Activated naive CD4-positive, alpha-beta T cell treated with anti-CD3 and anti-CD28 coated beads, Interleukin-2, amount 50 U/mL, for 16 hours (primary cell): ENCODE data around the gene PANX3.
"Not testable (repeated sequence)": the region's sequence is repeated elsewhere in the genome, so short reads cannot be mapped to it uniquely, and the experiment has no call there.

Experiments used
- DNase-seq: peaks from one replicate; pipeline ENCODE4 v3.0.0-alpha.2; 2020

Gene PANX3, protein sequence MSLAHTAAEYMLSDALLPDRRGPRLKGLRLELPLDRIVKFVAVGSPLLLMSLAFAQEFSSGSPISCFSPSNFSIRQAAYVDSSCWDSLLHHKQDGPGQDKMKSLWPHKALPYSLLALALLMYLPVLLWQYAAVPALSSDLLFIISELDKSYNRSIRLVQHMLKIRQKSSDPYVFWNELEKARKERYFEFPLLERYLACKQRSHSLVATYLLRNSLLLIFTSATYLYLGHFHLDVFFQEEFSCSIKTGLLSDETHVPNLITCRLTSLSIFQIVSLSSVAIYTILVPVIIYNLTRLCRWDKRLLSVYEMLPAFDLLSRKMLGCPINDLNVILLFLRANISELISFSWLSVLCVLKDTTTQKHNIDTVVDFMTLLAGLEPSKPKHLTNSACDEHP

DNA sequence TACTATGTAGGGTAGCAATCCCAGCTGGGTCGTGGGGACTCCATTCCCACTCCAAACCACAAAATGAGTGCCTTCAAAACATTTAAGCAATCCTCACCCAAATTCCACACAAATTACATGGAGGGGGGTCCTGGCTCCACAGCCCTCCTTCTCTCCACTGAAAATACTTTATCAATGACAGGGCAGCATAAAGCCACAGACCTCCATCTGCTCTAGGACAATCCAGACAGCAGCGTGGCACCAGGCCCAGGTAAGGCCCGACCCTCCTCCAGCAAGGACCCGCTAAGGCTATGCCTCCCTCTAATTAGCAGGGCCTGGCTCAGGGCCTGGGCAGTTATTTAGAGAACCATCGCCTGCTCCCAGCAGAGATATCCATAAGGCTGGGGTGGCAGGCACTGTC is at the start of gene PANX3:
Gene PANX3 (plus strand): TSS at position 365 of the 400 bp plus-strand sequence. CDS start 129 bp downstream, outside the sequence.
- DNase-seq = no peak

DNA sequence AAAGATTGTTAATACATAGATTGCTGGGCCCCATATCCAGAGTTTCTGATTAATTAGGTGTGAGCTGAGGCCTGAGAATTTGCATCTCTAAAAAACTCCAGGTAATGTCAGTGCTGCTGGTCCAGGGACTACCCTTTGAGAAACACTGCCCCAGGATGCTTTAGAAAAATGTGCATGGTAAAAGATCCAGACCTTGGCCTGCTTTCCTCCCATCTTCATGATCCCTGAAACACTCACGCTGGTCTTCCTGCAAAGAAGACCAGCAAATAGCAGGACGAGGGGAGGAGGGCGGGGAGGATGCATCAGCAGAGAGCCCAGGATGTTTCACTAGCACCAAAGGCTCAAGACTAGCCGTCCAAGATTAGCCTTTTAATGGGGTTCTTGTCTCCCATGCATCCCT is 41.5 kb upstream of the PANX3 start, which contains the start of gene OR8A1:
Gene OR8A1 (plus strand): TSS at position 301 of the 400 bp plus-strand sequence. CDS start 123 bp downstream, outside the sequence.
- no peak for DNase-seq

DNA sequence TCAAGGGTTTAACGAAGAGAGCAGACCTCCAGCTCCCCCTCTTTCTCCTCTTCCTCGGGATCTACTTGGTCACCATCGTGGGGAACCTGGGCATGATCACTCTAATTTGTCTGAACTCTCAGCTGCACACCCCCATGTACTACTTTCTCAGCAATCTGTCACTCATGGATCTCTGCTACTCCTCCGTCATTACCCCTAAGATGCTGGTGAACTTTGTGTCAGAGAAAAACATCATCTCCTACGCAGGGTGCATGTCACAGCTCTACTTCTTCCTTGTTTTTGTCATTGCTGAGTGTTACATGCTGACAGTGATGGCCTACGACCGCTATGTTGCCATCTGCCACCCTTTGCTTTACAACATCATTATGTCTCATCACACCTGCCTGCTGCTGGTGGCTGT is 41.1 kb upstream of the PANX3 start:
- no peak for DNase-seq

DNA sequence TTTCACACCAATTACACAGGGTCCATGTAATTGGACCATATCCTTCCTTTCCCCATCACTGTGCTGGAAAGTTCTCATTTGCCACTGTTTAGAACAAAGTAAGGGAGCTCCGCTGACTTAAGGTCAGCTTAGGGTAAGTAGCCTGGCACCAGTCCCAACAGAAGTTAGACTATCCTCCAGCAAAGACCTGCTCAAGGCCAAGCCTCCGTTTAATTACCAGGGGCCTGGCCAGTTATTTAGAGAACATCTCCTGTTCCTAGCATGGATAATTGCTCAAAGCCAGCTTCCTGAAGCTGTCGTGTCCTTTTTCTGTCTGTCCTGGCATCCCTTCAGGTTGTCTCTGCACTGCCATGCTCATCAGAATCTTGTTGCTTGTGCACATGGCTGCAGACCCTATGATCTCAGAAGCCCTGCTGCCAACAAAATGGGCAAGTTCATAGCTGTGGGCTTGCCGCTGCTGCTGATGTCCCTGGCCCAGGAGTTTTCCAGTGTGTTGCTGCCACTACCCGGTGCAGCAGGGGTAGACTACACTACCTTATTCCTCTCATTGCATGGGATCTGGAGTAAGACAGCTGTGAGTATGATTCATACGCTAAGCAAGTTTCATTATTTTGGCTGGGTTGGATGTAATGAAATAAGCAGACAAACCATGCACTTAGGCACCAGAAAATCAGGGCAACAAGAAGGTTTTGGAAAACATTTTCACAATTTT is 33.4 kb upstream of the PANX3 start:
- DNase-seq = no peak

DNA sequence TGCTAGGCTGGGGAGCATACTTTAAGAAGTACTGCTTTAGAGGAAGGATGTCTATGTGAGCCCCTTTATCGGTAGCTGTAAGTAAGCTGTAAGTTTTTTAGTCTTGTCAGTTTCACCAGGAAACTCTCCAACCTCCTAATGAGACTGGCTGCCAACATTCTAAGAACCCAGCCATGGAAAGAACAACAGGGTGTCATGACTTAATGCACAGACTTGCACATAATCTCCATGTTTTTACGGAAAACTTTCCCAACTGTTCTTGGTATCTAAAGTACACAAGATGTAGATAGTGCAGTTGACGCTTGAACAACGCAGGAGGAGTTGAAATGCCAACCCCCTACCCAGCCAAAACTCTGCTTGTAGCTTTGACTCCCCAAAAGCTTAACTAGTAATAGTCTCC is 32.5 kb upstream of the PANX3 start:
- DNase-seq = no peak

DNA sequence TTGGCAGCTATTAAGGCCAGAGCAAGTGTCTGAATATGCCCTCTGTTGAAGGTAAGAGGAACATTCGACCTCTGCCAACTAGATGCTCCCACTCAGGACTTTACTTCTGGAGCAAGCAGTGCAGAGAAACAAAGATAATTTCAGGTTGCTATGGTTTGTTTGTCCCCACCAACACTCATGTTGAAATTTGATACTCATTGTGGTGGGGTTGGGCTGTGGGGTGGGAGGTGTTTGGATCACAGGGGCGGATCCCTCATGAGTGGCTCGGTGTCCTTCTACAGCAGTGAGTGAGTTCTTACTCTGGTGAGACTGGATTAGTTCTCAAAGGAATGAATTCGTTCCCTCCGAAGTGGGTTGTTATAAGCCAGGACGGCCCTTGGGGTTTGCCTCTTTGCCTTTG is 29.4 kb upstream of the PANX3 start:
- no peak for DNase-seq

DNA sequence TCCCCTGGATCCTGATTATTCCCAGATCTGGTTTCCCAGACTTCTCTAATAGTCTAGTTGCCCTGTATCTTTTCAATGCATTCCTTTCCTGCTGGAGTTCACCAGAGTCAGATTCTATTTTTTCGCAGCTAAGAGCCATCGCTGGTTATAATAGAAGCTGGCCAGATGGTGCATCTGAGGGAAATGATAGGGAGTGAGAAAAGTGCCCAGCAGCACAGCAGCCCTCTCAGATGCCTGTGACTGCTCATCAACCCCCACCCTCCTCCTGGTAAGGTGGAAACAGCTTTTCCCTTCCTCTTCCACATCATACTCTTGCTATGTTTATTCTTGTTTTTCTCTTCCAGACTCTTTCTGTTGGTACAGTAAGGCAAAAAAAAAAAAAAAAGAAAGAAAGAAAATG is 28.7 kb upstream of the PANX3 start:
- no peak for DNase-seq

DNA sequence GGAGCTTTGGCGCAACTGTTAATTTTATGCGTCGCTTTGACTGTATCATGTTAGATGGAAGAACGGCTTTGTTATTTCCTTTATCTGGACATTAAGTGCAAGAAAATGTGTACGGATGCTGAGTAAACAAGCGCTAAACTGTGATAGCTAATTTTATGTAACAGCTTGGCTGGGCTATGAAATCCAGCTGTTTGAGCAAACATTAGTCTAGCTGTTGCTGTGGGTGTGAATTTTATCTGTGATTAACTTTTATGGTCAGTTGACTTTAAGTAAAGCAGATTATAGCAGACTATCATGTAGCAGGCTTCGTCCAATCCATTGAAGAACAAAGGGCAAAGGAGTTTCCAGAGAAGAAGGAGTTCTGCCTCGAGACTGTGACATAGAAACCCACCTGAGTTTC is 27.4 kb upstream of the PANX3 start:
- no peak for DNase-seq

DNA sequence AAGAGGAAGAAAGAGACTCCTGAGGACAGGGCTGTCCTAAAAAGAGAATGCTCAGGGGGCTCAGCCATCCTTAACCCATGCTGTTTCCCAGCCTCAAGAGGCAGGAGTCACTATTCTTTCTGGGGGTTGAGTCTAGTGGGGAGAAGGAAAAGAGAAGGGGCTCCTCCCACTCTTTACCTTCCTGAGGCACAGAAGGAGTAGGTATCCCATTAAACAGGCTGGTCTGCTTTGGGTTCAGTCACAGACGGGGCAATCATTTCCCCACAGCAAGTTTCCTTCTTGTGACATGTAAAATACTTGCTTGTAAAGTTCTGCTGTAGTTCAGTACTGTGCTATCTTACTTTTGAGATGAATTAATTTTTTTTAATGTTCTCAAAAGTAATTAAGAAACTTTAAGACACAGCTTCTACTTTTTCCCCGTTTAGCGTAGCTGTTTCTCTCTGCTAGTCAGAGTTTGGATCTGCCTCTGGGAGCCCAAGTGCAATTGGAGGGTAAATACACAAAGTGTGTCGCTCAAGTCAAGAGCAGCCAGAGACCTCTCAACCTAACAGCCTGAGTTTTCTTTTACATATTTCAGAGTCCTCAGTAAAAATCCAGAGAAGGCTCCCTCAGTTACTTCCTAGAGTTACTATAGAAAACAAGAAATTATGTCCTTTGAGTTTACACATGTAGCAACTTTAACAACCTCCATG is 26.4 kb upstream of the PANX3 start:
- no peak for DNase-seq

DNA sequence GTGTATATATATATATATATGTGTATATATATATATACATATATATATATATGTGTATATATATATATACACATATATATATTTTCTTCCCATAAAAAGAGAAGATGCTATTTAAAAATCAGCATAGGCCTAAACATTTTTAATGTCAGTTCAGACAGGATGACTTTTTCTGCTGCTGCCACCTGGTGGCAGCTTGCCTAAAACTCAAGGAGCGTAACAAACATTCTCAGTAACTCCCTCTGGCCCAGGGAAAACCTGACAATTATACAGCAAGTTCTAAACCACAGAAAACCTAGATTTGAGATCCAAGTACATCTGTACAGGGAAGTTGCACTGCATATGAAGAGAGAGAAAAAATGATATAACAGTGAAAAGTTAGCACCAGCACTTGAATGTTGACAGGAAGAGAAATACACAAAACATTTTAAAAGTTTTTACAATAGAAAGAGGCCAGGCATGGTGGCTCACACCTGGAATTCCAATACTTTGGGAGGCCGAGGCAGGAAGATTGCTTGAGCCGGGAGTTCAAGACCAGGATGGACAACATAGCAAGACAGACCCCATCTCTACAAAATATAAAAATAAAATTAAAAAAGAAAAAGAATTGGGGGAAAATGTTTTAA is 24.9 kb upstream of the PANX3 start:
- DNase-seq = peak; percentile 49

DNA sequence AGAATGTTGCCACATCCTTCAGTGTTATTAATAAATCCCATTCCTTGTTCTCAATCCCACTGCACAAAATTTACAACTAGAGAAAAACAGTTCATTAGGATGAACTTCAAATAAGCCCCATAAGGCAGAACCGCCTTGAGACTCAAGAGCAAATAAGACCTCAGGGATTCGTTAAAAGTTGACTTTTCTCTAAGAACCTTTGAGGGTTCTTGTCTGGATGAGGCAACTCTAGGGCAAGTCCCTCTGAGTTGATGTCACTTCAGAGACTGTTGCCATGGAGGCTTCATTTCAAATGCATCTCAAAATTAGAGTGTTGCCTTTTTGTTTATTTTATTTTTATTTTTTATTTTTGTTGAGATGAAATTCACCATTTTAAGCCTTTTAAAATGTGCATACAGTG is 19.8 kb upstream of the PANX3 start:
- DNase-seq = no peak

DNA sequence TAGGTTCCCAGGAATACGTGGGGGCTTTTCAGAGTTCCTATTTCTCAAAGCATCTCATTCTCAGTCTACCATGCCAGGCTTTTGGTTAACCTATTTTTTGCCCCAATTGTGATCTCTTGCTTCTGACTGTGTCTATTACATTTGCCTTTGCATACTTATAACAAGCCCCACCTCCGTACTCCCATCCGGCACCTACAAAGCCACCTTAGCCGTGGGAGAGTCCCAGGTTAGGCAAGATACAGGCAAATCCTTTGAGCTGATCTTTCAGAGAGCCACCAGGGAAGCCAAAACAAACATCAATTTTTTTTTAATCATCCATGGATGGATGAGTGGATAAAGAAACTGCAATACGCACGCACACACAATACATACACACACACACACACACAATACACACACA is 18.6 kb upstream of the PANX3 start:
- DNase-seq = no peak

DNA sequence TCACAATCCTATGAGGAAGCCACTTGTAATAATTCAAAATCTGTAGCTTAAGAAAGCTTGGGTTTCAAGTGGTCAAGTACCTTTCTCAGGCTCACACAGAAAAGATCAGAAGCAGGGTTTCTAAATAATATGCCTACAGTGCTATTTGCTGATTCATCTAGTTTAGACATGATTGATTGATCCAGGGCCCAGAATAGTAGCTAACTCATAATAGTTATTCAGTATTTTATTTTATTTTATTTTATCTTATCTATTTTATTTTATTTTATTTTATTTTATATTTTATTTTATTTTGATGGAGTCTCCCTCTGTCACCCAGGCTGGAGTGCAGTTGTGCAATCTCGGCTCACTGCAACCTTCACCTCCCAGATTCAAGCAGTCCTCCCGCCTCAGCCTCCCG is 15.9 kb upstream of the PANX3 start:
- DNase-seq = no peak

DNA sequence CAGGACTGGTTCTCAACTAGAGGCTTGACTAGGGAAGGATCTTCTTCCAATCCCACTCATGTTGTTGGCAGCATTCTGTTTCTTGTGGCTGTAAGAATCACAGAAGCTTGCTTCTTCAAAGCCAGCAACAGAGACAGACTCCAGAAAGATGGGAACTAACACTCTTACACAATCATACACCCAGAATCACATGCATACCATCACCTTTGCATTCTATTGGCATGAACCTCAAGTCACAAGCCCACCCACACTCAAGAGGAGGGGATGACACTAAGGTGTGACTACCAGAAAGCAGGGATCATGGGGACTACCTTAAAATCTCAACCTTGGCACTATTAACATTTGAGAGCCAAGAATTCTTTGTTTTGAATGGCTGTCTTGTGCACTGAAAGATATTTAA is 13.6 kb upstream of the PANX3 start:
- DNase-seq = no peak

DNA sequence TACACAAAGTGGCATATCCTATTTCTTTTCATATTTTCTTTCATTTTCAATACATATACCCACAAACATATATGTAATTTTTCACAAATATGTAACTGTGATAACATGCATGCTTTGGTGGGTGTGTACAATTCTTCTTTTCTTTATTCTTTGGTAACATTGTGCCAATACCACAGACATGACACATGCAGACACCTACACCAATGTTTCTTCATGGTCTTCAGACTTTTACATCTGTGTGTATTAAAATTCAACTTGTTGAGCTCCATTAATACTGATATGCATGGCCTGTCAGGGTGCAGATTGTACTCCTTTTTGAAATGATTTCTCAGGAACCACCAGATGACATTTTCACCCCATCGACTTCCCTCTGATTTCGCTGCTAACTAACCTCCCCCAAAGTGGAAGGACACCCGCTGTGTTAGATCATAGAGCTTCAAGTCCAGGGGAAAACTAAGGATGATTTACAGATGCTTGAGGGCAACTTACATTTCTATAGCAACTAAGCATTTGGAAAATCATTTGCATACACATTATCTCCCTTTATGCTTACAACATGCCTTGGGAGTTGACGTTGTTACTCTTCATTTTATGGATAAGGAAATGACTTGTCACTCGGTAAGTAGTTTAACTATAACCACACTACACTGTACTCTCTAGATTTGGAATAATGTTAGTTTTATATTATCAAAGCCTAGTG is 10.5 kb upstream of the PANX3 start:
- DNase-seq = no peak

DNA sequence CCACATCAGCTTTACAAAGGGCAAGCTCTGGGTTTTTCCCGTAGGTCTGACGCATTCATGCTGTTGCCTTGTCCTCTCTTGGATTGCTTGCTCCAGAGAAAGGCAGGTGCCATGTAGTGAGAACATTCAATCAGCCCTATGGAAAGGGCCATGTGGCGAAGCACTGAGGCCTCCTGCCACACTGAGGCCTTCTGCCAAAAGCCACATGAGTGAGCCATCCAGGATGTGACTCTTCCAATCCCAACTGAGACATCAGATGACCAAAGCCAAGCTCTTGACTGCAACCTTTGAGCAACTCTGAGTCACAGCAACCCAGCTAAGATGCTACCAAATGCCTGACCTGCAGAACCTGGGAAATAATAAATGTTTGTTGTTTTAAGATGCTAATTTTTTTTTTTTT is 9.0 kb upstream of the PANX3 start:
- DNase-seq = no peak

DNA sequence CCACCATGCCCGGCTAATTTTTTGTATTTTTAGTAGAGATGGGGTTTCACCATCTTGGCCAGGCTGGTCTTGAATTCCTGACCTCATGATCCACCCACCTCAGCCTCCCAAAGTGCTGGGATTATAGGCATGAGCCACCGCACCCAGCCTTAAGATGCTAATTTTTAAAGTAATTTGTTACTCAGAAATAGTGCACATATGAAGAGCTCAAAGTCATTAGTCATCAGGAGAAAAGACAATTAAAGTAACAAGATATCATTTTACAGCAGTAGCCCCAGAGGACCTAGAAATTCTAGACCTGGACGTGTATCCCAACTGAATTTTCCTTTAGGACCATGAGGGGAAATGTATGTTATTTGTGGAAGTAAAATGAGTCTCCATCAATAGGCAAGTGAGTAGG is 8.5 kb upstream of the PANX3 start:
- DNase-seq = not testable (repeated sequence)

DNA sequence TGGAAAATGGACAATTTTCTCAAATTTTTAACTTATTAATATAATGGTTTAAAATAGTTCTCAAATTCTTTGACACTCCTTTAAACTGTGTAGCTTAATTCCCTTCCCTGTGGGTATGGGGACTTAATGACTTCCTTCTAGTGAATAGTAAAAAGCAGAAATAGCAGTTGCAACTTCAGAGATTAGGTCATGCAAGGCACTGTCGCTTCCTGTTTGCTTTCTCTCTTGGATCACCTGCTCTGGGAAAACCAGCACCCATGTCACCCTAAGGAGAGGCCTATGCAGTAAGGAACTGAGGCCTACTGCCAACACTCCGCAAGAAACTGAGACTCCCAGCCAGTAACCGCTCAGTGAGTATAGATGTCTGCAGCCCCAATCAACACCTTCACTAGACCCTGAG is 5.5 kb upstream of the PANX3 start:
- no peak for DNase-seq

DNA sequence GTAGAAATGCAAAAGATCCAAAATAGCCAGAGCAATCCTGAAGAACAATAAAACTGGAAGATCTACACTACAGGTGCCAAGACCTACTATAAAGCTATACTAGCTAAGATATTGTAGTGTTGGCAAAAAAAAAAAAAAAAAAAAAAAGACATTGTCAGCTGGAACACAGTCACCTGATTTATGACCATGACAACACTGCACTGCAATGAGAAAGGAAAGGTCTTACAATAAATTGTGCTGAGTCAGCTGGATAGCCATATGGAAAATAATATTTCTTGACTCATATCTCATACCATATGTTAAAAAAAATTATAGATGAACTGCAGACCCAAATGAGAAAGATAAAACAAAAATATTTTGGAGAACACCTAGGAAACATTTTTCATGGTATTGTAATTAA is 3.1 kb upstream of the PANX3 start:
- DNase-seq = no peak

DNA sequence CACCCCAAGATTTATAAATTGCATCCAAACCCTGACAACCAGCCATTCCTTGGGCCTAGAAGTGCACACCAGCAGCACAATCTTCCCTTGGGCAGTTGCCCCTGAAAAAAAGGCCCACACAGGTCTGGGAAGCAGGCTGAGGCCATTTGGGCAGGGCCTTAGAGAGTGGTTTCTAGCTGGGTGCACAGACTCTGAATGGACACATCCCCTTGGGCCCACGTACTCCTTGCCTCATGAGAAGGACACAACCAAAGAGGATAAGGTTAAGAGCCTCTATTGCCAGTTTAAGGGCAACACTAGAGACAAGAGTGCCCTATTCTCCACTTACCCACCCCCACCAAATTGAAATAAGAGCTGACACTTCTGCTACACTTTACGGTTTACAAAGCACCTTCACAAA is 933 bp upstream of the PANX3 start:
- no peak for DNase-seq

DNA sequence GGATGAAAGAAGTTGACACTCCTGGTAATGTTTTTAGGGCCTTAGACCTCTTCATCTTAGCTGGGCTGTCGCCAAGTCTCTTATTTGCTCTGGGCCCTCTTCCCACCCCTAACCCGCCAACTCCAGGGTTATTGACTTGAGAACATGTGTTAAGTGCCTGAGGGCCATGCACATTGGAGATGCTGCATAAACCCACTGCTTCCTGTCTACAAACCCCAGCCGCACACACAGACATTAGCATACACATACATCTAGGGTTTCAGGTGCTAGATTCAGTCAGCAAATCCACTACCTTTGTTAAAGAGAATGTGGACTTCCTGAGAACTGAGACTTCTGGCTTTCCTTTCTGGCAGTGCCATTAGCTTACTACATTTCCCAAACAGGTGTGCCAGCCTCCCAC is 817 bp downstream of the PANX3 start:
- no peak for DNase-seq

DNA sequence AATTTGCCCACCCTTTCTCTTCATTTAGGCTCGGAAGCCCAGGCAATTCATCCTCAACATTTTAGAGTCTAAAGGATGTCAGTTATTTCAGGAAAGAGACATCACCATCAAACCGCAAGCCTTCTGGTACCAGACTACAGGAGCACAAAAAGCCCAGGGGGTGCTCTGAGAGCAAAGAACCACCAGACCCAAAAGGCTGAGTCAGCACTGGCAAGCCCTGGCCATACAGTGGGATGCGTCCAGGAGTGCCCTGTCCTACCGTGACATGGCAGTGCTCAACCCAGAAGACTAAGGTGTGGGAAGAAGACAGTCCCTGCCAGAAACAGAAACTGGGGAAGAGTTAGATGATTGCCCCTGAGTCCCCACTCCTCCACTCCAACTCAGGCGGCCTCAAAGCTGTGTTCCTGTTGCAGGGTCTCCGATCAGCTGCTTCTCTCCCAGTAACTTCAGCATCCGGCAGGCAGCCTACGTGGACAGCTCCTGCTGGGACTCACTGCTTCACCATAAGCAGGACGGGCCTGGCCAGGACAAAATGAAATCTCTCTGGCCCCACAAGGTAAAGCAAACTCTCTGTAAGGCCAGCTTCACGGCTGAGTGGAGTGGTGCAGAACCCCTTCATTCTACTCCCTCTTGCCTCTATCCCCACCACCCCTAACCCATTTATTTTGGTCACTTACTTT is 1.5 kb downstream of the PANX3 start:
- DNase-seq = no peak
